ENCODE data around the gene SSPN. TPM values are rescaled to one million over a fixed set of nuclear protein-coding genes. Genes with fewer than 3 reads are reported as not detected.

Gene SSPN
- total RNA-seq, 1 experiment from 2014 or later: 10.4 TPM

DNA sequence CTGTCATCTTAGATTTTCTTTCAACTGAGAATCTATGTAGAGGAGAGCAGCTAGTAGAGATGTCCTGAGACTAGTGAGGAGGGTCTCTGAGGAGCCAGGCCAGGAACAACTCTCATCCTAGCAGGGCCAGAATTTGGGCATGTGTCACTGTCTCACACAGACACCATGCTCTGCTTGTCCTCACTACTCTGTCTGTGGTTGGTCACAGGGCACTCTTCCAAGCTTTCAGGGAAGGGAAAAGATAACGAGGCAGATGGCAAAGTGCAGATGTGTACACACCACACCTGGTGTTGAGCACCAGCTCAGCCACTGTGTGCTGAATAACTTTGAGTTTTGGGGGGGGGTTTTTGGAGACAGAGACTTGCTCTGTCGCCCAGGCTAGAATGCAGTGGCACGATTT lies 2.5 kb downstream of the SSPN start:
- BruUV-seq (replicated peaks): no TSS peak
- no peak overlapping the region for H3K27ac ChIP-seq
- H3K27me3 ChIP-seq (ENCODE audit: insufficient read depth, low read depth): no peaks in the 10 kb centered on the region
- DNase-seq: no peak
- H3K4me1 ChIP-seq (replicated peaks; ENCODE audit: insufficient read depth): peaks cover 34% of the 10 kb centered on the region
- no peaks in the 10 kb centered on the region for H4K20me1 ChIP-seq (ENCODE audit: insufficient read depth)
- peaks cover 6% of the 10 kb centered on the region; the same call in 1 of the 2 replicates for H3F3A ChIP-seq (ENCODE audit: insufficient read depth, low read depth)
- no peaks in the 10 kb centered on the region for H3K9me2 ChIP-seq (ENCODE audit: insufficient read depth)
- H3K79me2 ChIP-seq (ENCODE audit: low read depth): no peaks in the 10 kb centered on the region
- no peak for TF ChIP-seq EZH2 (IDR thresholded peaks at IDR 0.05; ENCODE audit: low read depth)
- TF ChIP-seq, protein P1, sequence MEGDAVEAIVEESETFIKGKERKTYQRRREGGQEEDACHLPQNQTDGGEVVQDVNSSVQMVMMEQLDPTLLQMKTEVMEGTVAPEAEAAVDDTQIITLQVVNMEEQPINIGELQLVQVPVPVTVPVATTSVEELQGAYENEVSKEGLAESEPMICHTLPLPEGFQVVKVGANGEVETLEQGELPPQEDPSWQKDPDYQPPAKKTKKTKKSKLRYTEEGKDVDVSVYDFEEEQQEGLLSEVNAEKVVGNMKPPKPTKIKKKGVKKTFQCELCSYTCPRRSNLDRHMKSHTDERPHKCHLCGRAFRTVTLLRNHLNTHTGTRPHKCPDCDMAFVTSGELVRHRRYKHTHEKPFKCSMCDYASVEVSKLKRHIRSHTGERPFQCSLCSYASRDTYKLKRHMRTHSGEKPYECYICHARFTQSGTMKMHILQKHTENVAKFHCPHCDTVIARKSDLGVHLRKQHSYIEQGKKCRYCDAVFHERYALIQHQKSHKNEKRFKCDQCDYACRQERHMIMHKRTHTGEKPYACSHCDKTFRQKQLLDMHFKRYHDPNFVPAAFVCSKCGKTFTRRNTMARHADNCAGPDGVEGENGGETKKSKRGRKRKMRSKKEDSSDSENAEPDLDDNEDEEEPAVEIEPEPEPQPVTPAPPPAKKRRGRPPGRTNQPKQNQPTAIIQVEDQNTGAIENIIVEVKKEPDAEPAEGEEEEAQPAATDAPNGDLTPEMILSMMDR (conservative IDR thresholded peaks at IDR 0.05): no peak
- H3K9me3 ChIP-seq (ENCODE audit: insufficient read depth, low read depth): no peaks in the 10 kb centered on the region; the same call in 1 of the 2 replicates
- peak overlapping the region; percentile 94; the same call in 1 of the 2 replicates for H3K4me2 ChIP-seq
- CTCF ChIA-PET: interaction anchor here (1.0 kb wide), 1 partner anchor 78 kb away, joined by 3 read pairs; no protein-coding TSS in a partner anchor
- no peak overlapping the region for H2AFZ ChIP-seq
- no peak overlapping the region for H3K4me3 ChIP-seq
- intact Hi-C loops (cut with micrococcal nuclease; ENCODE audit: unreplicated experiment): loop anchor here (5.0 kb wide), 1 partner anchor 49 kb away; no protein-coding TSS in a partner anchor
- no peaks in the 10 kb centered on the region for H3K36me3 ChIP-seq (ENCODE audit: low read depth)
- POLR2A ChIA-PET (ENCODE audit: unreplicated experiment): interaction anchor here (0.5 to 0.8 kb wide), 2 partner anchors 9 to 162 kb away, joined by 6 to 8 read pairs; no protein-coding TSS in a partner anchor

DNA sequence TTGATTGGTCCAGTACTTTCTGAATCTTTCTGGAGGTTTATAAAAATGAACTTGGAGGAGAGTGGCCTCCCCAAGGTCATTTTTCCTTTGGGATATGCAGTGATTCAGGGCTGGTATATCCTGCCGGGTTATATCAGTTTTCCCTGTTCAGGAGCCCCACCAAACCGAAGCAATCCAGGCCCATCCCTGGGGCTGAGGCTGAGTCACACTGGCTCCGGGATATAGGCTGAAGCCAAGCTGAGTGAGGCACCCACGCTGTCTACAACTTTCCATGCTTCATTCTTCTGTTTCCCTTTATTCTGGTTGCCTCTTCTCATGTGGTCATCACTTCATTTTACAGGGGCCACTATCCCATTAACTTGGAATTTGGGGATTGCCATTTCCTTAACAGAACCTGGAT lies 3.4 kb downstream of the SSPN start:
- no peak overlapping the region for H3K4me2 ChIP-seq
- BruUV-seq (replicated peaks): no TSS peak
- H3K4me3 ChIP-seq: no peak overlapping the region
- H3K4me1 ChIP-seq (replicated peaks; ENCODE audit: insufficient read depth): peaks cover 34% of the 10 kb centered on the region
- no peaks in the 10 kb centered on the region for H3K9me2 ChIP-seq (ENCODE audit: insufficient read depth)
- H3F3A ChIP-seq (ENCODE audit: insufficient read depth, low read depth): peaks cover 6% of the 10 kb centered on the region; the same call in 1 of the 2 replicates
- TF ChIP-seq, protein P1 (conservative IDR thresholded peaks at IDR 0.05): no peak
- no peak for TF ChIP-seq EZH2 (IDR thresholded peaks at IDR 0.05; ENCODE audit: low read depth)
- POLR2A ChIA-PET (ENCODE audit: unreplicated experiment): interaction anchor here (0.6 kb wide), 1 partner anchor 77 kb away, joined by 5 read pairs; no protein-coding TSS in a partner anchor
- H2AFZ ChIP-seq: peak overlapping the region; percentile 35; the same call in 1 of the 2 replicates
- intact Hi-C loops (cut with micrococcal nuclease; ENCODE audit: unreplicated experiment): loop anchor here (5.0 kb wide), 1 partner anchor 49 kb away; no protein-coding TSS in a partner anchor
- H4K20me1 ChIP-seq (ENCODE audit: insufficient read depth): no peaks in the 10 kb centered on the region
- H3K79me2 ChIP-seq (ENCODE audit: low read depth): no peaks in the 10 kb centered on the region
- no peaks in the 10 kb centered on the region for H3K27me3 ChIP-seq (ENCODE audit: insufficient read depth, low read depth)
- H3K9me3 ChIP-seq (ENCODE audit: insufficient read depth, low read depth): no peaks in the 10 kb centered on the region; the same call in 1 of the 2 replicates
- no peaks in the 10 kb centered on the region for H3K36me3 ChIP-seq (ENCODE audit: low read depth)
- CTCF ChIA-PET: no interaction called here
- no peak for DNase-seq
- no peak overlapping the region for H3K27ac ChIP-seq

DNA sequence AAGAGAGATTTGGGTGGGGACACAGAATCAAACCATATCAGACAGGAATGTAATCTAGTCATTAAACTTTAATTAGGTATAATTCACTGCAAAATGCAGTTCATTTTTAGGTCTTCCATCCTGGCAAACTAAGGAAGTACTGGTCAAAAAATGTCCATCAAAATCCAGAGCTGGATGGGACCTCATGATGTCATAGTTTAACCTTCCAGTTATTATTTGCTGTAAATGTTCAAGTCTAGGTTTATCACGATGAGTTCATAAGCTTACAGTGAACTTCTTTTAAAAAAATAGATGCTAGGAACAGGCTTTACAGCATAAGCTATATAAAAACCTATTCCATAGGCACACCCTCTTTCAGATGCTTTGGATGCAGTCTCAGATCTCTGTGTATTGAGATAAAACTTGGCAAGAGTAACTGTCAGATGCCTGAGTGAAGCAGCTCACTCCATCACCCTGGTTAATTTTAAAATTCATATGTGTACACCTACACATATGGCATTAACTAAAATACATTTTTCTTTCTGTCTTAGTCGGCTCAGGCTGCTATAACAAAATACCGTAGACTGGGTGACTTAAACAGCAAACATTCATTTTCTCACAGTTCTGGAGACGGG lies 7.9 kb downstream of the SSPN start:
- ChIA-PET CTCF (no interaction called here), POLR2A (ENCODE audit: unreplicated experiment) (no interaction called here)
- Histone ChIP-seq H3K27ac (no peak overlapping the region), H2AFZ (no peak overlapping the region), H3K4me2 (no peak overlapping the region), H3F3A (ENCODE audit: insufficient read depth, low read depth) (no peaks in the 10 kb centered on the region), H3K4me3 (no peak overlapping the region), H4K20me1 (ENCODE audit: insufficient read depth) (no peaks in the 10 kb centered on the region), H3K9me2 (ENCODE audit: insufficient read depth) (no peaks in the 10 kb centered on the region), H3K36me3 (ENCODE audit: low read depth) (no peaks in the 10 kb centered on the region), H3K9me3 (ENCODE audit: insufficient read depth, low read depth) (no peaks in the 10 kb centered on the region; the same call in 1 of the 2 replicates), H3K4me1 (replicated peaks; ENCODE audit: insufficient read depth) (peaks cover 12% of the 10 kb centered on the region), H3K79me2 (ENCODE audit: low read depth) (no peaks in the 10 kb centered on the region), H3K27me3 (ENCODE audit: insufficient read depth, low read depth) (no peaks in the 10 kb centered on the region)
- intact Hi-C loops (cut with micrococcal nuclease; ENCODE audit: unreplicated experiment): no loop called here
- no peak for DNase-seq
- no peak for TF ChIP-seq EZH2 (IDR thresholded peaks at IDR 0.05; ENCODE audit: low read depth)
- TF ChIP-seq, protein P1 (conservative IDR thresholded peaks at IDR 0.05): no peak
- no TSS peak for BruUV-seq (replicated peaks)

All from PC-9 (cell line).